CD4-positive, alpha-beta memory T cell (primary cell): ENCODE results near the gene HSD17B3. TPM values are rescaled to one million over a fixed set of nuclear protein-coding genes. Genes with fewer than 3 reads are reported as not detected.

ENCODE experiments used
- polyA plus RNA-seq, 2 donors: library from polyadenylated mRNA; unstranded; fragments of 300-500 nt; fragmentation: Illumina TruSeq; gene quantifications; one replicate each; pipeline ENCODE4 v1.2.3, GENCODE V29; 2021
- total RNA-seq, 2 experiments: library from RNA; stranded (reverse); gene quantifications; one replicate each; pipeline ENCODE4 v1.2.3, GENCODE V29; 2021

Gene HSD17B3
- total and polyA plus RNA-seq, 4 experiments from 2014 or later, result 1.8 to 2.1 TPM; not detected in 2

Other genes with a start within 250 kb of the HSD17B3 start
- gene SLC35D2, start 81.5 kb upstream of the HSD17B3 start, total RNA-seq, result 10 to 100 TPM; 29.8 to 30.3 TPM
- gene SLC35D2, start 81.5 kb upstream of the HSD17B3 start, polyA plus RNA-seq, result 10 to 100 TPM; 25.3 to 30.5 TPM
- gene ZNF367, start 116.2 kb upstream of the HSD17B3 start, total RNA-seq, result 1 to 10 TPM; 5.1 to 5.4 TPM
- gene ZNF367, start 116.2 kb upstream of the HSD17B3 start, polyA plus RNA-seq, result 1 to 10 TPM in 1 of 2 donors, under 1 TPM in 1; 0.39 to 1.7 TPM
- 10 to 100 TPM; 35.5 to 36.6 TPM for gene HABP4, start 148.0 kb upstream of the HSD17B3 start, total RNA-seq
- 10 to 100 TPM; 18.6 to 31.1 TPM for gene HABP4, start 148.0 kb upstream of the HSD17B3 start, polyA plus RNA-seq